Loucy (cell line): ENCODE measurements around the gene SORCS2.

Source experiments
- H2AFZ ChIP-seq: fragments of 200-600 bp; sonication (generic); 2 replicates; pipeline ENCODE4 v1.6.0; 2016; ENCODE audit warnings: antibody characterized with exemption, mild to moderate bottlenecking, low read length, moderate library complexity
- H3F3A ChIP-seq: fragments of 200-600 bp; 2 replicates; pipeline ENCODE4 v1.6.0; 2016; ENCODE audit warnings: antibody characterized with exemption, low read depth, mild to moderate bottlenecking
- H3K27me3 ChIP-seq: fragments of 200-600 bp; sonication (generic); 2 replicates; pipeline ENCODE4 v1.6.1; 2014; ENCODE audit warnings: low read length, mild to moderate bottlenecking; ENCODE audit not compliant: insufficient read depth, poor library complexity, severe bottlenecking
- H3K36me3 ChIP-seq: fragments of 200-600 bp; sonication (generic); 2 replicates; pipeline ENCODE4 v1.6.1; 2016; ENCODE audit warnings: low read length; ENCODE audit not compliant: insufficient read depth
- H3K4me1 ChIP-seq: fragments of 200-600 bp; sonication (generic); 2 replicates; pipeline ENCODE4 v1.5.1; 2014; ENCODE audit warnings: low read length, mild to moderate bottlenecking; ENCODE audit not compliant: insufficient read depth, poor library complexity, severe bottlenecking
- H3K4me2 ChIP-seq: fragments of 200-600 bp; sonication (generic); 2 replicates; pipeline ENCODE4 v1.6.0; 2014; ENCODE audit warnings: antibody characterized with exemption, low read length, low read depth, mild to moderate bottlenecking; ENCODE audit not compliant: poor library complexity, severe bottlenecking
- H3K4me3 ChIP-seq: fragments of 200-600 bp; sonication (generic); 2 replicates; pipeline ENCODE4 v1.5.1; 2014; ENCODE audit warnings: low read length, mild to moderate bottlenecking, mixed read lengths; ENCODE audit not compliant: poor library complexity, severe bottlenecking
- H3K79me2 ChIP-seq: fragments of 200-600 bp; sonication (generic); 2 replicates; pipeline ENCODE4 v1.6.1; 2014; ENCODE audit warnings: low read length; ENCODE audit not compliant: insufficient read depth
- H3K9ac ChIP-seq: fragments of 200-600 bp; sonication (generic); 2 replicates; pipeline ENCODE4 v1.6.0; 2014; ENCODE audit warnings: mild to moderate bottlenecking, low read depth, low read length, moderate library complexity; ENCODE audit not compliant: poor library complexity, severe bottlenecking
- H3K9me2 ChIP-seq: fragments of 200-600 bp; sonication (generic); replicated peaks from 2 replicates; pipeline ENCODE4 v1.6.1; 2016; ENCODE audit warnings: low read depth, low read length, mixed read lengths
- H3K9me3 ChIP-seq: fragments of 200-600 bp; sonication (generic); 2 replicates; pipeline ENCODE4 v1.6.1; 2014; ENCODE audit warnings: mild to moderate bottlenecking, antibody characterized with exemption, low read length, low read depth; ENCODE audit not compliant: insufficient read depth
- H4K20me1 ChIP-seq: fragments of 200-600 bp; sonication (generic); 2 replicates; pipeline ENCODE4 v1.6.0; 2014; ENCODE audit warnings: antibody characterized with exemption, low read length, mild to moderate bottlenecking; ENCODE audit not compliant: insufficient read depth, poor library complexity, severe bottlenecking
- CTCF ChIP-seq: fragments of 200-600 bp; sonication (generic); conservative IDR thresholded peaks from 2 replicates; pipeline ENCODE4 v1.5.1; 2014; ENCODE audit warnings: mild to moderate bottlenecking, antibody characterized with exemption, low read length
- EZH2phosphoT487 ChIP-seq: fragments of 200-600 bp; IDR thresholded peaks from 2 replicates; pipeline ENCODE4 v1.6.1; 2018; ENCODE audit warnings: antibody characterized with exemption, mild to moderate bottlenecking, moderate library complexity, borderline replicate concordance

SORCS2 gene

GRCh38 chr4:7381890-7382633 lies 189.7 kb downstream of the SORCS2 start:
- H4K20me1 ChIP-seq = no peaks in the 10 kb centered on the region
- H2AFZ ChIP-seq = no peak overlapping the region
- H3K4me1 ChIP-seq = no peaks in the 10 kb centered on the region
- H3K4me3 ChIP-seq = no peak overlapping the region
- no peaks in the 10 kb centered on the region for H3K79me2 ChIP-seq
- no peaks in the 10 kb centered on the region for H3K36me3 ChIP-seq
- peaks cover 29% of the 10 kb centered on the region; the same call in 1 of the 2 replicates for H3K9me3 ChIP-seq
- no peak overlapping the region for H3K9ac ChIP-seq
- TF ChIP-seq CTCF = no peak
- TF ChIP-seq EZH2phosphoT487 = no peak
- H3K27me3 ChIP-seq = no peaks in the 10 kb centered on the region
- no peaks in the 10 kb centered on the region for H3F3A ChIP-seq
- no peaks in the 10 kb centered on the region for H3K9me2 ChIP-seq
- no peak overlapping the region for H3K4me2 ChIP-seq

- Histone ChIP-seq H2AFZ (no peak overlapping the region), H3K27me3 (no peaks in the 10 kb centered on the region), H4K20me1 (no peaks in the 10 kb centered on the region), H3F3A (no peaks in the 10 kb centered on the region), H3K9ac (no peak overlapping the region), H3K9me3 (peaks cover 29% of the 10 kb centered on the region; the same call in 1 of the 2 replicates), H3K36me3 (no peaks in the 10 kb centered on the region), H3K4me2 (no peak overlapping the region), H3K9me2 (no peaks in the 10 kb centered on the region), H3K4me1 (no peaks in the 10 kb centered on the region), H3K79me2 (no peaks in the 10 kb centered on the region), H3K4me3 (no peak overlapping the region)
- no peak for TF ChIP-seq CTCF
- no peak for TF ChIP-seq EZH2phosphoT487
Measured at GRCh38 chr4:7382634-7383014, 190.3 kb downstream of the SORCS2 start.

- Histone ChIP-seq H3K4me2 (no peak overlapping the region), H3K79me2 (no peaks in the 10 kb centered on the region), H3F3A (no peaks in the 10 kb centered on the region), H3K27me3 (no peaks in the 10 kb centered on the region), H3K36me3 (no peaks in the 10 kb centered on the region), H3K9ac (no peak overlapping the region), H3K9me3 (peaks cover 33% of the 10 kb centered on the region; the same call in 1 of the 2 replicates), H3K4me3 (no peak overlapping the region), H2AFZ (no peak overlapping the region), H3K4me1 (no peaks in the 10 kb centered on the region), H4K20me1 (no peaks in the 10 kb centered on the region), H3K9me2 (no peaks in the 10 kb centered on the region)
- TF ChIP-seq CTCF = no peak
- TF ChIP-seq EZH2phosphoT487 = no peak
Measured at GRCh38 chr4:7383266-7383665, 190.9 kb downstream of the SORCS2 start.
